ES-I3 (cell line): ENCODE measurements around the gene MRTO4.
A peak's percentile ranks its signal among the peaks of the same experiment; 100 is the strongest.
"Not testable (repeated sequence)": the region's sequence is repeated elsewhere in the genome, so short reads cannot be mapped to it uniquely, and the experiment has no call there.

Source experiments
- H3K36me3 ChIP-seq: 2 replicates; pipeline ENCODE4 v1.6.1; 2013; ENCODE audit warnings: mild to moderate bottlenecking, low read length, control low read depth, moderate library complexity; ENCODE audit not compliant: insufficient read depth
- H3K4me1 ChIP-seq: 2 replicates; pipeline ENCODE4 v1.6.1; 2013; ENCODE audit warnings: mild to moderate bottlenecking, control low read depth, low read length; ENCODE audit not compliant: insufficient read depth
- H3K9ac ChIP-seq: 2 replicates; pipeline ENCODE4 v1.6.1; 2013; ENCODE audit warnings: low read depth, mild to moderate bottlenecking, low read length, moderate library complexity
- H3K9me3 ChIP-seq: 2 replicates; pipeline ENCODE4 v1.6.1; 2013; ENCODE audit warnings: mild to moderate bottlenecking, low read length, moderate library complexity; ENCODE audit not compliant: control insufficient read depth, insufficient read depth

MRTO4 gene

DNA sequence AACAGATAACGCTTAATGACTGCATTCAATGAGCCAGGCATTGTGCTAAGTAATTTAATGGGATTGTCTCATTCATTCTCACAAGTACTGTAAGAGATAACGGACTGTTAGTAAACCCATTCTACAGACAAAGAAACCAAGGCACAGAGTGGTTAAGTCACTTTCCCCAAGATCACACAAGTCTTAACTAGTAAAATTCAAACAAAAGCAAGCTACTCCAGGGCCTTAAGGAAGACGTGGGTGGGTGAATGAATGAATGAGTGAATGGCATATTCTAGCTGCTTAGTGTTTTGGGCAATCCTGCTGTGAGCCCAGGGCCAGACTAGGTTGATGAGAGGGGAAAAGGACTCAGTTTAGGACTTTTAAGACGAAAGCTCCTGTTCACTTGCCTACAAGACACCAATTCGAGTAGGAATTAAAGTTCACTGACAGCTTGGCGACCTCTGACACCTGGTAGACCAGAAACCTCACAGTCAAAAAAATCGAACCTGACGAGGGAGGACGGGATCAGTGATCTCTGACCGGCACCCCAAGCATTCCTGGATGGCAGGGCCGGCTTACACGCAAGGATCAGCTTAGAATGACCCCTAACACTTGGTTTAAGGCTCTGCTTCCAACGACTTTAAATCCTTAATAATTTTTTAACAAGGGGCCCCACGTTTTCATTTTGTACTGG lies 838 bp upstream of the MRTO4 start:
- H3K36me3 ChIP-seq, result peaks cover 7% of the 10 kb centered on the region; the same call in 1 of the 2 replicates
- no peaks in the 10 kb centered on the region for H3K9me3 ChIP-seq
- H3K4me1 ChIP-seq, result peaks cover 8% of the 10 kb centered on the region; the same call in 1 of the 2 replicates
- H3K9ac ChIP-seq, result peak overlapping the region; percentile 95

GRCh38 chr1:19254416-19254815 lies 2.8 kb downstream of the MRTO4 start:
- H3K4me1 ChIP-seq, result peaks cover 8% of the 10 kb centered on the region; the same call in 1 of the 2 replicates
- no peak overlapping the region for H3K9ac ChIP-seq
- peaks cover 15% of the 10 kb centered on the region; the same call in 1 of the 2 replicates for H3K36me3 ChIP-seq
- no peaks in the 10 kb centered on the region for H3K9me3 ChIP-seq

DNA sequence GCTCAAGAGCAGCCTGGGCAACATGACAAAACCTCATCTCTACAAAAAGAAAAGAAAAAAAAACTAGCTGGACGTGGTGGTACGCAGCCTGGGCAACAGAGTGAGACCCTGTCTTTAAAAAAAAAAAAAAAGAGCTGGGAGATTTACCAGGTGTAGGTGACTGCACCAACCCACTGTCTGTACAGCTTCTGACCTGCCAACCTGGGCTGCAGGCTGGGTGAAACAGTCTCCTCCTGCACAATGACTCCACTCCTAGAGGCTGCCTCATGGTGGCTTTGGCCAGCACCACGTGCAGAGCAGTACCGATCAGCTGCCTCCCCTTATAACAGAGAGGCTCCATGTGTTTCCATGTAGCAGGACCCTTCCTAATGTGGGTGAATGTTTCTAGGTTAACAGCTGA lies 3.7 kb downstream of the MRTO4 start:
- no peaks in the 10 kb centered on the region for H3K9me3 ChIP-seq
- H3K36me3 ChIP-seq, result peaks cover 15% of the 10 kb centered on the region; the same call in 1 of the 2 replicates
- peaks cover 8% of the 10 kb centered on the region; the same call in 1 of the 2 replicates for H3K4me1 ChIP-seq
- no peak overlapping the region for H3K9ac ChIP-seq

DNA sequence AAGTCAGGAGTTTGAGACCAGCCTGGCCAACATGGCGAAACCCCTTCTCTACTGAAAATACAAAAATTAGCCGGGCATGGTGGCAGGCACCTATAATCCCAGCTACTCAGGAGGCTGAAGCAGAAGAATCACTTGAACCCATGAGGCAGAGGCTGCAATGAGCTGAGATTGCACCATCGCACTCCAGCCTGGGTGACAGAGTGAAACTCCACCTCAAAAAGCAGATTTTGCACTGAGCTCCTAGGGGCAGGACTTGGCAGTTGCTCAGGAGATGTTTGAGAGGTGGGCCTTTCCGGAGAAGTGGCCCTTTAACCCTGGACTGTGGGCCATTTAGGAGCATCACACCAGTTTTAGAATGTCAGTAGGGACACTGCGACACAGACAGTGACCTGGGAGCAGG lies 4.7 kb downstream of the MRTO4 start:
- H3K4me1 ChIP-seq, H3K9me3 ChIP-seq, H3K9ac ChIP-seq: not testable (repeated sequence)
- peaks cover 15% of the 10 kb centered on the region; the same call in 1 of the 2 replicates for H3K36me3 ChIP-seq

DNA sequence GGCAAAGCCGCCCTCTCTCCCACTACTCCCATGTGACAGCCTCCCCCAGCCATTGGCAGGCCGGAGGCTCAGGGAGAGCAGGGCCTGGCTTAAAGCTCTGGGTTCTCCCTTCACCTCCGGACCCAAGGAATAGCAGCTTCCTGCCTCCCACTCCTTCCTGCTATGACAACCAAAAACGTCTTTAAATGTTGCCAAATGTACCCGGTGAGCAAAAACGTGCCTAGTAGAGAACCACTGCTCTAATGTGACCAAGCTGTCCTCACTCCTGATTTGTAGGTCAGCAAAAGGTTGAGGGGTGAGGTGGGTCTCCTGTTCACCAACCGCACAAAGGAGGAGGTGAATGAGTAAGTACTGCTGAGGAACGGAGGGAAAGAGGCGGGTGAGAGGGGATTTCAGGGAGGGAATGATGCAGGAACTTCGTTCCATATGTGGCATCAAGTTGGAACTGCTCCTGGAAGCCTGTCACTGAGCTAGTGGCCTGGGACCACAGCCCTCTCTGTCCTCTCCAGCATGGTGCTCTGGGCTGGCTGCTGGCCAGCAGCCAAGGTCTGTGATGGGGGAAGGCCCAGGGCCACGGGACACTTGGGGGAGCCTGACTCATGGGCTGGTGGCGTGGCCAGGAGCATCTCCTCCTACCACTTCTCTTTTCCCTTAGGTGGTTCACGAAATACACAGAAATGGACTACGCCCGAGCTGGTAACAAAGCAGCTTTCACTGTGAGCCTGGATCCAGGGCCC lies 5.7 kb downstream of the MRTO4 start:
- peaks cover 15% of the 10 kb centered on the region; the same call in 1 of the 2 replicates for H3K36me3 ChIP-seq

DNA sequence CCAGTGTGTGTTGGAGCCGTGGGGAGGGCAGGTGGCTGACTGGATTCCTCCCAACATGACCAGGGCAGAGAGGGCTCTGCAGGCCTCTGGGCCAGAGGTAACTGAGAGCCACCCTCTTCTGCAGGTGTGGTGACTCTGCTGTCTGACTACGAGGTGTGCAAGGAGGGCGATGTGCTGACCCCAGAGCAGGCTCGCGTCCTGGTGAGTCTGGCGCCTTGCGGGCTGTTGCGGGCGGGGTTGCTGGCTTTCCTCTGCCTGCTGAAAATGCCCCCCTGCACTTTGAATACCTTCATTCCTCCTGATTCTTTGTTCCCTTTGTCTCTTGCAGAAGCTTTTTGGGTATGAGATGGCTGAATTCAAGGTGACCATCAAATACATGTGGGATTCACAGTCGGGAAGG lies 6.7 kb downstream of the MRTO4 start:
- Histone ChIP-seq H3K9me3 (no peaks in the 10 kb centered on the region), H3K36me3 (peaks cover 15% of the 10 kb centered on the region; the same call in 1 of the 2 replicates)

More for the DNA sequence above, 5.7 kb downstream of the MRTO4 start:
- Histone ChIP-seq H3K9ac (no peak overlapping the region), H3K9me3 (no peaks in the 10 kb centered on the region), H3K4me1 (peaks cover 8% of the 10 kb centered on the region; the same call in 1 of the 2 replicates)

DNA sequence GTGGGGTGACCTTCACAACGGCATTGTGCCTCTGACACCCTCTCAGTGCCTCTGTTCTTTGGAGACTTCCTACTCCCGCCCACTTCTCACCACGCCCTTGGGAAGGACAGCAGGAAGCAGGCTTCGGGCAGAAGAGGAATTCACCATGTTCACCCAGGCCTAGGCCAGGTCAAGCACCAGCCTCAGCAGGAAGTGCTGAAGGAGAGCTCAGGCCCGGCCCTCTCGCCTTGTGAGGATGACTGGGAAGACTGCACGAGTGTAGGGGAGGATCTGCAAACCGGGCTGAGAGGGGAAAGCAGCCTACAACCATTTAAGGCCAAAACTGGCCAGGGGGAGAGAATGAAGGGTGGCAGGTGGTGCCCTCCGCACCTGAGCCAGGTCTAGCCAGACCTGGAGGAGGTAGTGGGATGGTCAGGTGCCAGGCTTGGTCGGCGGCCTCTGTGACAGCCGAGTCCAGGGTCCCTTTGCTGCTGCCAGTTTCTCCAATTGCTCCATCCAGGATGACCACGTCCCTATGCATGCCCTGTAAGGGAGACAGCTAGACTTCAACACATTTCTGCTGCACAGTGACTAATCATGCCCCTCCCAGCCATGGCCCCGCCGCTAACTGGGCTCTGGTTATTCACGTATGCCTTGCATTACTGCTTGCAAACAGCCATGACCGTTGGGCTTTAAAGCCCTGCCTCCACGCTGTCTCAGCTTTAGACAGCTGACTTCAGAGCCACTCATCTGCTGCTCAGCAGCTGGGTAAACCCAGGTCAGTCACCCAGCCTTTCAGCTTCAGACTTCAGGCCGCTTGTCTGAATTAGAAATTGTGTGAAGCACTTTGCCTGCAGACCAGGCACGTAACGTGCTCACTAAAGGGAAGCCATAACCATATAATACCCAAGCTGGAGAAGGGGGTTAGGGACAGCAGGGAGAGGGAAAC lies 8.9 kb downstream of the MRTO4 start:
- Histone ChIP-seq H3K4me1 (no peaks in the 10 kb centered on the region), H3K9ac (no peak overlapping the region), H3K9me3 (no peaks in the 10 kb centered on the region), H3K36me3 (peaks cover 11% of the 10 kb centered on the region; the same call in 1 of the 2 replicates)

More for the DNA sequence above, 6.7 kb downstream of the MRTO4 start:
- Histone ChIP-seq H3K4me1 (peaks cover 8% of the 10 kb centered on the region; the same call in 1 of the 2 replicates), H3K9ac (no peak overlapping the region)

- no peak overlapping the region for H3K9ac ChIP-seq
- no peaks in the 10 kb centered on the region for H3K4me1 ChIP-seq
These were observed 10.4 kb downstream of the MRTO4 start for GRCh38 chr1:19262047-19262446.

GRCh38 chr1:19262744-19263143 lies 11.1 kb downstream of the MRTO4 start:
- Histone ChIP-seq H3K36me3 (no peaks in the 10 kb centered on the region; the same call in 1 of the 2 replicates), H3K9me3 (no peaks in the 10 kb centered on the region), H3K4me1 (no peaks in the 10 kb centered on the region), H3K9ac (no peak overlapping the region)

More at GRCh38 chr1:19262047-19262446, 10.4 kb downstream of the MRTO4 start:
- Histone ChIP-seq H3K36me3 (peaks cover 3% of the 10 kb centered on the region; the same call in 1 of the 2 replicates), H3K9me3 (no peaks in the 10 kb centered on the region)

DNA sequence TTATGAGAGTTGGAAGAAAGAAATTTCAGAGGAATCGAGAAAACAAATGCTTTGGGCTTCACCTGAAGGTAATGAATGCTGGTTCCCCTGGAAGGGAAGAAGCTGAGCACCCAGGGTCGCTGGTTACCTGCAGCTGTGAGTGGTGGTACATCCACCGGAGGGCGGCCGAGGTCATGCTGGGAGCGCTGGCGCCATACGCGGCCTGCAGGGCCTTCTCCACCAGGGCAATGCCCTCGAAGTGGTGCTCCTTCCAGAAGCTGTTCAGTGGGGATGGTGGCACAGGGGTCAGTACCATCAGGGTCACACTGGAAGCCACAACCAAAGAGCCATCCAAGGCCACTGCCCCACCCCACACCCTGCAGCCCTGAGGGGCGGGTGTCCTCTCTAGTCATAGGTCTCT lies 16.8 kb downstream of the MRTO4 start:
- Histone ChIP-seq H3K9ac (no peak overlapping the region), H3K36me3 (no peaks in the 10 kb centered on the region), H3K4me1 (no peaks in the 10 kb centered on the region), H3K9me3 (no peaks in the 10 kb centered on the region)

DNA sequence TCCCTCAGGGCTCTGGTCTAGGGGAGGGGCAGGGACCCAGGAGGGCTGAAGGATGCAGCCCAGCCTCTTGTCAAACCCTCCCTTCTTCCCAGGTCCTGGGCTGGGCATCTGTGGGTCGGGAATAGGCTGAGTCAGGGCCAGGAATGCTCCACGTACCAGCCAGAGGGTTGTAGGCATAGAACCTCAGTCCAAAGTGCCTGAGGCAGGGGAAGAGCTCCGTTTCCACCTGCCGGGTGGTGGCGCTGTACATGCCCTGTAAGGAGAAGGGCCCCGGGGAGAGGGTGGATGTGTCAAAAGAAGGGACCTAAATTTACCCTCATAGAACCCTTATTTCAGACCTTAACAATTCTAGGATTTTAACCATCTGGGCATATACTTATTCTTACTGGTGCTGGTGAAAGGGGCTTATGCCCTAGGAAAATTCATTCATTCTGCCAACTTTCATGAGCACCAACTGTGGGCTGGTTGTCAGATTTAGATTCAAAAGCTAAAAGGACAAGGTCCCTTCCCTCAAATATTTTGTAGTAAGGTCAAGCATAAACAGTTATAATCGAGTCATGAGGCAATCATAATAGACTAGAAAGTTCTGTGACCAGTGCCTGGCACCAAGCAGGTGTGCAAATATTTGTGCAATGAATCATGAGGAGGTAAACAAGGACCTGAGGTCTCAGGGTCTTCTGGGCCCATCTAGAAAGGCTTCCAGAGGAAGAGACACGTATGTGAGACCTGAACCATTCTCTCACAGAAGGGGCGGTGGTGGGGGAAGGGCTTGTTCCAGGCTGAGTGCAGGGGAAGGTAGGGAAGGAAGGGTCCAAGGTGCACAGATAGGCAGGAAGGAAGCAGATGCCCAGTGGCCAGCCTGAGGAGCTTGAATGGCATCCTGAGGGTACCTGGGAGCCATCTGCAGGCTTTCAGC lies 18.1 kb downstream of the MRTO4 start:
- not testable (repeated sequence) for H3K9ac ChIP-seq, H3K4me1 ChIP-seq, H3K9me3 ChIP-seq, H3K36me3 ChIP-seq

DNA sequence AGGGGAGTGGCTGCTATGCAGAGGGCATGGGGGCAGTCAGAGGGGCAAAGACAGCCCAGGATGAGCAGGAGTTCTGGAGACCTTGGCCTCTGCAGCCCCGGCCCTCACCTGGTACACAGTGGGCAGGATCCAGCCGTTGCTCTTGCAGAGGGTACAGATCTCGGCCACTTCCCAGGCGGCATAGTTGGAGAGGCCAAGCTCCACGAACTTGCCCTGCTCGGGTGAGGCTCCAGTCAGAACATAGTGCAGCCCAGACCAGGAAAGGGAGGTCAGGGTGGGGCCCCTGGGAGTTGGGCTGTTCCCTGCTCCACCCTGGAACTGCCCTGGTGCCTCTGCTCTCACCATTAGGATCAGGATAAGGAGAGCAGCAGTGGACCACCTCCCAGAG lies 18.7 kb downstream of the MRTO4 start:
- H3K36me3 ChIP-seq, H3K9me3 ChIP-seq, H3K9ac ChIP-seq, H3K4me1 ChIP-seq: not testable (repeated sequence)

DNA sequence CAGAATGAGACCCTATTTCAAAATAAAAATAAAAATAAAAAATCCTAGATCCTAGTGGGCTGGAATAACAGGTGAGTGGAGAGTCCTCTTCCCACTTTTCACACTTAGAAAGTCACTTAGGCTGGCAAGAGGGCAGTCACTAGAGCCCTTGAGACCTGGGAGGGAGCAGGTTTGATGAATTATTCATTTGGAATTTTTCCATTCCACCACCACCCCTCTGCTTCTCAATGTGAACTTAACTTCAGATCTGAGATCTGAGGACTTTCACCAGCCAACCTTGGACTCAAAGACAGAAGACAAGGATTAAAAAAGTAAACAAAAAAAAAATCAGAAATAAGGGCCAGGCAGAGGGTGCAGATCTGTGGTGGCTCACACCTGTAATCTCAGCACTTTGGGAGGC lies 20.5 kb downstream of the MRTO4 start:
- Histone ChIP-seq H3K9ac (no peak overlapping the region), H3K4me1 (no peaks in the 10 kb centered on the region), H3K36me3 (no peaks in the 10 kb centered on the region), H3K9me3 (no peaks in the 10 kb centered on the region)
